H1 (cell line): ENCODE results near the gene BLOC1S3. TPM values are rescaled to one million over a fixed set of nuclear protein-coding genes. Genes with fewer than 3 reads are reported as not detected.

Experiments
- CTCF ChIA-PET: fragments of 300-600 bp; sonication (Branson Sonifier 250); formaldehyde crosslinking; loops from one replicate; lab custom pipeline; 2021; ENCODE audit not compliant: partially characterized antibody; lab: Charles Lee
- POLR2A ChIA-PET: fragments of 300-600 bp; sonication (Branson Sonifier 250); formaldehyde crosslinking; loops from one replicate; lab custom pipeline; 2021; ENCODE audit warnings: inconsistent platforms; ENCODE audit not compliant: partially characterized antibody; lab: Charles Lee
- DNase-seq, 2 experiments: peaks; one replicate each; pipeline versions ENCODE4 v3.0.0 to v3.0.0-alpha.2; 2010 to 2022; ENCODE audit warnings: low spot score in 2 of 2, low read depth in 1 of 2, mixed read lengths in 1 of 2
- FAIRE-seq: peaks from 2 replicates; lab custom pipeline; 2011; peaks lifted over from hg19 to GRCh38; lab: Jason Lieb, UNC
- H2AFZ ChIP-seq: 2 replicates; pipeline ENCODE4 v1.8.1; 2012; ENCODE audit warnings: low read length, inconsistent platforms
- H2AK5ac ChIP-seq: 2 replicates; pipeline ENCODE4 v1.6.1; 2013; ENCODE audit warnings: low read depth, low read length
- H2BK120ac ChIP-seq: replicated peaks from 2 replicates; pipeline ENCODE3; 2013; ENCODE audit warnings: low read depth, low read length, inconsistent platforms
- H2BK12ac ChIP-seq: 2 replicates; pipeline ENCODE4 v1.6.1; 2013; ENCODE audit warnings: low read depth, low read length
- H2BK15ac ChIP-seq: 2 replicates; pipeline ENCODE4 v1.6.1; 2013; ENCODE audit warnings: low read length
- H2BK20ac ChIP-seq: 2 replicates; pipeline ENCODE4 v1.6.1; 2013; ENCODE audit warnings: low read length
- H2BK5ac ChIP-seq: 2 replicates; pipeline ENCODE4 v1.6.1; 2013; ENCODE audit warnings: low read depth, low read length
- H3K14ac ChIP-seq: 2 replicates; pipeline ENCODE4 v1.6.1; 2013; ENCODE audit warnings: inconsistent platforms; ENCODE audit not compliant: insufficient read length
- H3K18ac ChIP-seq: 2 replicates; pipeline ENCODE4 v1.6.1; 2013; ENCODE audit warnings: low read length; ENCODE audit errors: extremely low read depth
- H3K23ac ChIP-seq: 2 replicates; pipeline ENCODE4 v1.6.1; 2013; ENCODE audit warnings: inconsistent platforms; ENCODE audit not compliant: insufficient read length
- H3K23me2 ChIP-seq: 2 replicates; pipeline ENCODE4 v1.6.1; 2013; ENCODE audit warnings: low read depth, low read length
- H3K27ac ChIP-seq: 2 replicates; pipeline ENCODE4 v1.6.1; 2011; ENCODE audit warnings: low read depth, low read length, inconsistent platforms
- H3K27me3 ChIP-seq, 4 experiments: replicated peaks in 1 of 4; 1 replicate in 1 of 4; 2 replicates in 3 of 4; pipeline versions ENCODE4 v1.6.1 to v1.8.1; 2011 to 2013; ENCODE audit warnings: low read length in 3 of 4, mild to moderate bottlenecking in 3 of 4, inconsistent platforms in 2 of 4, mixed read lengths in 2 of 4, moderate library complexity in 1 of 4; ENCODE audit not compliant: control insufficient read depth in 3 of 4, insufficient read depth in 3 of 4; ENCODE audit errors: extremely low read depth in 1 of 4
- H3K36me3 ChIP-seq, 4 experiments: 2 replicates each; pipeline versions ENCODE4 v1.6.1 to v1.8.1; 2011 to 2013; ENCODE audit warnings: mild to moderate bottlenecking in 4 of 4, low read length in 3 of 4, moderate library complexity in 2 of 4, control low read depth in 1 of 4, inconsistent platforms in 1 of 4; ENCODE audit not compliant: insufficient read depth in 4 of 4, control insufficient read depth in 2 of 4
- H3K4ac ChIP-seq: replicated peaks from 2 replicates; pipeline ENCODE3; 2013; ENCODE audit warnings: low read length, low read depth, mixed read lengths, inconsistent platforms; ENCODE audit not compliant: insufficient read length
- H3K4me1 ChIP-seq, 4 experiments: replicated peaks in 1 of 4; 1 replicate in 1 of 4; 2 replicates in 3 of 4; pipeline versions ENCODE4 v1.6.1 to v1.8.1; 2011 to 2013; ENCODE audit warnings: low read length in 3 of 4, inconsistent platforms in 2 of 4, mixed read lengths in 1 of 4; ENCODE audit not compliant: insufficient read depth in 4 of 4, control insufficient read depth in 3 of 4
- H3K4me2 ChIP-seq, 2 experiments: 2 replicates each; pipeline versions ENCODE4 v1.6.1 to v1.8.1; 2011 to 2013; ENCODE audit warnings: low read depth in 2 of 2, low read length in 2 of 2, control low read depth in 1 of 2, inconsistent platforms in 1 of 2, mild to moderate bottlenecking in 1 of 2; ENCODE audit not compliant: insufficient read depth in 1 of 2
- H3K4me3 ChIP-seq, 4 experiments: fragments of 200-600, 300-600 bp in 1 of 4; sonication (generic), shearing (Covaris generic), sonication (Bioruptor Twin) in 1 of 4; 2 replicates each; pipeline versions ENCODE4 v1.5.1 to v1.8.1; 2011 to 2016; ENCODE audit warnings: low read length in 4 of 4, low read depth in 3 of 4, control low read depth in 2 of 4, inconsistent platforms in 2 of 4, mild to moderate bottlenecking in 2 of 4, mixed read lengths in 1 of 4, moderate library complexity in 1 of 4; ENCODE audit not compliant: insufficient read depth in 2 of 4; ENCODE audit errors: extremely low read depth in 1 of 4
- H3K56ac ChIP-seq: replicated peaks from 2 replicates; pipeline ENCODE3; 2013; ENCODE audit warnings: low read depth, mild to moderate bottlenecking, mixed read lengths, low read length, inconsistent platforms; ENCODE audit not compliant: insufficient read length
- H3K79me1 ChIP-seq: 2 replicates; pipeline ENCODE4 v1.6.1; 2013; ENCODE audit warnings: low read depth, low read length, control low read depth
- H3K79me2 ChIP-seq, 2 experiments: 2 replicates each; pipeline versions ENCODE4 v1.6.1 to v1.8.1; 2012 to 2013; ENCODE audit warnings: low read length in 2 of 2, mild to moderate bottlenecking in 2 of 2, inconsistent platforms in 1 of 2; ENCODE audit not compliant: insufficient read depth in 2 of 2, control insufficient read depth in 1 of 2
- H3K9ac ChIP-seq, 4 experiments: replicated peaks in 1 of 4; 1 replicate in 1 of 4; 2 replicates in 3 of 4; pipeline versions ENCODE4 v1.6.1 to v1.8.1; 2011 to 2013; ENCODE audit warnings: low read depth in 3 of 4, low read length in 3 of 4, control low read depth in 2 of 4, mild to moderate bottlenecking in 2 of 4, moderate library complexity in 2 of 4, inconsistent platforms in 1 of 4; ENCODE audit errors: extremely low read depth in 1 of 4
- H3K9me3 ChIP-seq, 2 experiments: 2 replicates each; pipeline versions ENCODE4 v1.6.1 to v1.8.1; 2012 to 2013; ENCODE audit warnings: mild to moderate bottlenecking in 2 of 2, moderate library complexity in 2 of 2, control low read depth in 1 of 2, inconsistent platforms in 1 of 2, low read depth in 1 of 2, low read length in 1 of 2, mixed read lengths in 1 of 2; ENCODE audit not compliant: insufficient read depth in 2 of 2
- H4K20me1 ChIP-seq, 2 experiments: replicated peaks in 1 of 2; 2 replicates each; pipeline versions ENCODE3 to v1.8.1; 2011 to 2013; ENCODE audit warnings: inconsistent platforms in 2 of 2, low read length in 2 of 2, mild to moderate bottlenecking in 1 of 2; ENCODE audit not compliant: insufficient read depth in 2 of 2, control insufficient read depth in 1 of 2
- H4K5ac ChIP-seq: 2 replicates; pipeline ENCODE4 v1.6.1; 2013; ENCODE audit warnings: low read length, low read depth, mixed read lengths, inconsistent platforms; ENCODE audit not compliant: insufficient read length
- H4K8ac ChIP-seq: 2 replicates; pipeline ENCODE4 v1.8.0; 2013; ENCODE audit warnings: mild to moderate bottlenecking, moderate library complexity, low read length, inconsistent platforms; ENCODE audit not compliant: insufficient read depth; ENCODE audit errors: extremely low read depth
- H4K91ac ChIP-seq: replicated peaks from 2 replicates; pipeline ENCODE3; 2013; ENCODE audit warnings: low read length, mixed read lengths, inconsistent platforms; ENCODE audit not compliant: insufficient read length
- ASH2L ChIP-seq: fragments of 200-600, 300-600 bp; sonication (generic); IDR thresholded peaks from one replicate; pipeline ENCODE4 v1.7.1; 2017; ENCODE audit warnings: low read length
- BRCA1 ChIP-seq: IDR thresholded peaks from 2 replicates; pipeline ENCODE4 v1.6.1; 2012; ENCODE audit warnings: low read depth, low read length, improper control_type of control experiment
- RNF2 ChIP-seq: fragments of 200-900, 300-1000 bp; sonication (generic); IDR thresholded peaks from 2 replicates; pipeline ENCODE4 v1.7.1; 2016; ENCODE audit warnings: borderline replicate concordance, low read depth, mild to moderate bottlenecking, antibody characterized with exemption, low read length; ENCODE audit not compliant: poor library complexity, severe bottlenecking; ENCODE audit errors: missing control alignments
- SIRT6 ChIP-seq: IDR thresholded peaks from one replicate; pipeline ENCODE4 v1.7.1; 2012; ENCODE audit warnings: low read length, inconsistent platforms
- SP2 ChIP-seq: IDR thresholded peaks from 2 replicates; pipeline ENCODE4 v1.6.1; 2012; ENCODE audit warnings: mild to moderate bottlenecking, low read length, inconsistent platforms
- TAF1 ChIP-seq: IDR thresholded peaks from 2 replicates; pipeline ENCODE4 v1.6.1; 2011; ENCODE audit warnings: mild to moderate bottlenecking, low read depth, low read length
- TCF12 ChIP-seq: IDR thresholded peaks from 2 replicates; pipeline ENCODE4 v1.6.1; 2011; ENCODE audit warnings: low read depth, mild to moderate bottlenecking, low read length
- YY1 ChIP-seq: IDR thresholded peaks from 2 replicates; pipeline ENCODE4 v1.6.1; 2011; ENCODE audit warnings: low read depth, mild to moderate bottlenecking, low read length
- ZNF274 ChIP-seq: IDR thresholded peaks from 2 replicates; pipeline ENCODE4 v1.7.0; 2012; ENCODE audit warnings: low read length, borderline replicate concordance; ENCODE audit errors: extremely low read depth
- WGBS, 2 experiments: shearing (Covaris generic) in 1 of 2; methylation state at CpG; one replicate each; pipeline versions ENCODE4 v1.1.6 to v1.1.7; 2013 to 2015; ENCODE audit warnings: low lambda C conversion rate in 2 of 2, mixed read lengths in 2 of 2, inconsistent platforms in 1 of 2, low coverage in 1 of 2, missing lambda C conversion rate in 1 of 2; ENCODE audit not compliant: insufficient replicate concordance in 2 of 2, insufficient coverage in 1 of 2, insufficient read length in 1 of 2; ENCODE audit errors: extremely low coverage in 1 of 2, missing lambda C conversion rate in 1 of 2; 5-methylcytosine and 5-hydroxymethylcytosine counted together
- polyA plus RNA-seq, 7 experiments: library from polyadenylated mRNA; depleted of rRNA in 3 of 7; stranded (reverse) in 5 of 7; unstranded in 2 of 7; fragments of >200 nt in 5 of 7; fragments of 200-250 nt in 2 of 7; gene quantifications; 1 replicate in 5 of 7; 2 replicates in 1 of 7; 4 replicates in 1 of 7; pipeline versions ENCODE4 v1.2.1 to v1.2.3, GENCODE V29; 2011 to 2013; ENCODE audit warnings: missing spikeins in 2 of 7, mixed read lengths in 2 of 7
- total RNA-seq: library from RNA; stranded (reverse); fragmentation: NEBNext Ultra II Directional; extraction: Animal tissue kit (Norgen Biotek cat#: 25700); gene quantifications from 2 replicates; pipeline ENCODE4 v1.2.1, GENCODE V29; 2021

The BLOC1S3 gene
- total and polyA plus RNA-seq, 2 of the 8 experiments (the other 6 are each of a cell fraction or from before 2014, with no cell fraction given) = 6.0 to 6.1 TPM

- H3K27me3 ChIP-seq = no peaks in the 10 kb centered on the region
- H3K56ac ChIP-seq = no peak overlapping the region
- H4K8ac ChIP-seq = no peak overlapping the region
- H3K9ac ChIP-seq = no peak overlapping the region
- no peak overlapping the region for H3K4me3 ChIP-seq
- no peak overlapping the region for H3K4me2 ChIP-seq
- no peaks in the 10 kb centered on the region for H3K36me3 ChIP-seq
- H2BK12ac ChIP-seq = no peak overlapping the region
- no peak overlapping the region for H3K18ac ChIP-seq
- no peak overlapping the region for H4K91ac ChIP-seq
- no peak overlapping the region for H4K5ac ChIP-seq
- H3K9me3 ChIP-seq = no peaks in the 10 kb centered on the region
- TF ChIP-seq TCF12 (no peak), RNF2 (no peak), ZNF274 (no peak), SIRT6 (no peak), ASH2L (no peak), SP2 (no peak), TAF1 (no peak), BRCA1 (no peak), YY1 (no peak)
- H3K79me2 ChIP-seq = no peaks in the 10 kb centered on the region
- no peak overlapping the region for H3K27ac ChIP-seq
- H2AK5ac ChIP-seq = no peak overlapping the region
- H2AFZ ChIP-seq = no peak overlapping the region
- no peaks in the 10 kb centered on the region for H3K79me1 ChIP-seq
- FAIRE-seq (no peak), DNase-seq (no peak)
- no peak overlapping the region for H3K23ac ChIP-seq
- 86% methylated on average over 3 of the region's 3 CpGs; no CpG with 5 or more reads in 1 of the 2 experiments for WGBS, 2 experiments
- CTCF ChIA-PET = interaction anchor here (0.9 to 8.3 kb wide), 5 partner anchors 14 to 127 kb away, joined by 3 to 106 read pairs (median 4); partner anchors contain the start of genes EXOC3L2 and GEMIN7
- H3K4me1 ChIP-seq = no peaks in the 10 kb centered on the region
- no peak overlapping the region for H3K14ac ChIP-seq
- H4K20me1 ChIP-seq = no peaks in the 10 kb centered on the region
- POLR2A ChIA-PET = interaction anchor here (1.0 kb wide), 1 partner anchor 15 kb away, joined by 3 read pairs; no protein-coding TSS in a partner anchor
- no peak overlapping the region for H2BK20ac ChIP-seq
- no peak overlapping the region for H2BK5ac ChIP-seq
- no peaks in the 10 kb centered on the region for H3K23me2 ChIP-seq
- H3K4ac ChIP-seq = no peak overlapping the region
- no peak overlapping the region for H2BK15ac ChIP-seq
- no peak overlapping the region for H2BK120ac ChIP-seq
These were observed 27.7 kb downstream of the BLOC1S3 start for GRCh38 chr19:45206328-45206727.
